Neural progenitor cell (in vitro differentiated cells): ENCODE data around the gene KDSR.

Experiments used
- EZH2phosphoT487 ChIP-seq: fragments of 200-600 bp; sonication (generic); IDR thresholded peaks from 2 replicates; pipeline ENCODE4 v1.6.1; 2017; ENCODE audit warnings: antibody characterized with exemption
- TF ChIP-seq, protein P1 (sequence below): fragments of 200-600 bp; sonication (generic); IDR thresholded peaks from 2 replicates; pipeline ENCODE4 v1.5.1; 2017; ENCODE audit warnings: antibody characterized with exemption, mild to moderate bottlenecking

DNA sequence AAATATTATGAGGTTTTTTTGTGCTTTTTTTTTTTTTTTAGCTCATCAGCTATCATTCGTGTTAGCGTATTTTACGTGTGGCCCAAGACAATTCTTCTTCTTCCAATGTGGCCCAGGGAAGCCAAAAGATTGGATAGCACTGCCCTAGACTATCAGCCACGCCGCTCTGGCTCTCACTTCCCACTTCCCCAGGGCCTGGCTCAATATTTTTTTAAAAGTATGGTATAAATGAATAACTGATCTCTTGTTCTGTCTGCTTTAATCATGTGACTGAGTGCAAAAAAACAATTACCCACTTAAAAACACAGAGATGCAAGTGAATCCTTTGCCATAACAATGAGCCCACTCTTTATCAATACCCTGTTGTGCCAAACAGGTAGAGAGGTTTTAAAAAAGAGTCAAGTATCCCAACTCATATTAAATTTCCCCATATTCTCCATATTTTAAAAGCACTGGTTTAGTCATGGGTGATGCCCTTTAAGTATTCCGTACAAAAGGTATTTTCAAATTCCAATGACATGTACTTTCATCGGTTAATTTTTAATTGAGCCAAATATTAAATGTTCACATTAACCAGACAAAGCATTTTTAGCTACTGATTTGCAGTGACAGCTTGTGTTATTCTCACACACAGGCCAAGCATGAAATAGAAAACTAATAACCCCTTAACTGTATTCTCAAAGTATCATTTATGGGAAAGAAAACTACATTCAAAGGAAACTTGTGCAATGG, 60.0 kb downstream of the KDSR start:
- no peak for TF ChIP-seq EZH2phosphoT487
- TF ChIP-seq, protein P1, sequence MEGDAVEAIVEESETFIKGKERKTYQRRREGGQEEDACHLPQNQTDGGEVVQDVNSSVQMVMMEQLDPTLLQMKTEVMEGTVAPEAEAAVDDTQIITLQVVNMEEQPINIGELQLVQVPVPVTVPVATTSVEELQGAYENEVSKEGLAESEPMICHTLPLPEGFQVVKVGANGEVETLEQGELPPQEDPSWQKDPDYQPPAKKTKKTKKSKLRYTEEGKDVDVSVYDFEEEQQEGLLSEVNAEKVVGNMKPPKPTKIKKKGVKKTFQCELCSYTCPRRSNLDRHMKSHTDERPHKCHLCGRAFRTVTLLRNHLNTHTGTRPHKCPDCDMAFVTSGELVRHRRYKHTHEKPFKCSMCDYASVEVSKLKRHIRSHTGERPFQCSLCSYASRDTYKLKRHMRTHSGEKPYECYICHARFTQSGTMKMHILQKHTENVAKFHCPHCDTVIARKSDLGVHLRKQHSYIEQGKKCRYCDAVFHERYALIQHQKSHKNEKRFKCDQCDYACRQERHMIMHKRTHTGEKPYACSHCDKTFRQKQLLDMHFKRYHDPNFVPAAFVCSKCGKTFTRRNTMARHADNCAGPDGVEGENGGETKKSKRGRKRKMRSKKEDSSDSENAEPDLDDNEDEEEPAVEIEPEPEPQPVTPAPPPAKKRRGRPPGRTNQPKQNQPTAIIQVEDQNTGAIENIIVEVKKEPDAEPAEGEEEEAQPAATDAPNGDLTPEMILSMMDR: no peak
